DMS114 treated with DMSO at 0.1 percent for 48 hours (cell line): ENCODE measurements around the gene BTBD2.

Experiments used
- DNase-seq: peaks from one replicate; lab custom pipeline; 2025; ENCODE audit not compliant: unreplicated experiment; lab: John Stamatoyannopoulos, UW

The BTBD2 gene

GRCh38 chr19:2015608-2015950 is at the start of gene BTBD2:
TSS of gene BTBD2 (minus strand) at chr19:2015714. CDS start at chr19:2015703, 11 bp downstream.
- no peak for DNase-seq

GRCh38 chr19:2064788-2065524 is 49.4 kb upstream of the BTBD2 start:
- no peak for DNase-seq

- DNase-seq = no peak
These were observed 48.9 kb upstream of the BTBD2 start for GRCh38 chr19:2064395-2064787.

GRCh38 chr19:2063824-2064223 is 48.3 kb upstream of the BTBD2 start:
- DNase-seq = no peak

- DNase-seq = no peak
These were observed 47.3 kb upstream of the BTBD2 start for GRCh38 chr19:2062770-2063169.

GRCh38 chr19:2062389-2062729 is 46.8 kb upstream of the BTBD2 start:
- DNase-seq = no peak

GRCh38 chr19:2061495-2062388 is 46.2 kb upstream of the BTBD2 start:
- peak; percentile 87 for DNase-seq

GRCh38 chr19:2060884-2061494 is 45.5 kb upstream of the BTBD2 start:
- DNase-seq = no peak

GRCh38 chr19:2059422-2060201 is 44.1 kb upstream of the BTBD2 start:
- no peak for DNase-seq

GRCh38 chr19:2058570-2059421 is 43.3 kb upstream of the BTBD2 start:
- DNase-seq = no peak

- DNase-seq = no peak
These were observed 42.3 kb upstream of the BTBD2 start for GRCh38 chr19:2057484-2058469.

GRCh38 chr19:2056837-2057192 is 41.3 kb upstream of the BTBD2 start:
- no peak for DNase-seq

GRCh38 chr19:2055931-2056836 is 40.7 kb upstream of the BTBD2 start:
- DNase-seq = no peak

GRCh38 chr19:2054763-2055162 is 39.2 kb upstream of the BTBD2 start:
- DNase-seq = no peak

GRCh38 chr19:2053601-2054389 is 38.3 kb upstream of the BTBD2 start:
- no peak for DNase-seq

GRCh38 chr19:2051773-2052704 is 36.5 kb upstream of the BTBD2 start:
- no peak for DNase-seq
